Measurements from ENCODE around the gene RNU11. TPM values are rescaled to one million over a fixed set of nuclear protein-coding genes. Genes with fewer than 3 reads are reported as not detected.
"Not testable (repeated sequence)": the region's sequence is repeated elsewhere in the genome, so short reads cannot be mapped to it uniquely, and the experiment has no call there.

Gene RNU11
- total and polyA plus RNA-seq, 5 donors, result not detected

- Histone ChIP-seq H3K27ac (ENCODE audit: low read length) (no peak overlapping the region), H3K4me3 (ENCODE audit: low read length) (no peak overlapping the region), H3K9me3 (ENCODE audit: control insufficient read depth, low read length) (no peaks in the 10 kb centered on the region), H3K4me1 (ENCODE audit: control insufficient read depth, insufficient read depth, low read length) (no peaks in the 10 kb centered on the region), H3K27me3 (ENCODE audit: control insufficient read depth, insufficient read depth) (no peaks in the 10 kb centered on the region)
- no peak for DNase-seq
- ATAC-seq, result no peak
- intact Hi-C loops (cut with DNase I), result no loop called here
- 78% methylated on average over 7 of the region's 7 CpGs for WGBS
Observed at GRCh38 chr1:28663871-28664470, 15.6 kb downstream of the RNU11 start.

- WGBS, result 95% methylated on average over 12 of the region's 12 CpGs
- no peak overlapping the region for H3K27ac ChIP-seq (ENCODE audit: low read length)
- DNase-seq, result no peak
- intact Hi-C loops (cut with DNase I), result no loop called here
- peaks cover 3% of the 10 kb centered on the region for H3K4me1 ChIP-seq (ENCODE audit: control insufficient read depth, insufficient read depth, low read length)
- ATAC-seq, result no peak
- H3K9me3 ChIP-seq (ENCODE audit: control insufficient read depth, low read length), result no peaks in the 10 kb centered on the region
- H3K4me3 ChIP-seq (ENCODE audit: low read length), result no peak overlapping the region
- no peaks in the 10 kb centered on the region for H3K27me3 ChIP-seq (ENCODE audit: control insufficient read depth, insufficient read depth)
Observed at GRCh38 chr1:28666806-28667205, 18.4 kb downstream of the RNU11 start.

GRCh38 chr1:28668191-28668955 lies 20.0 kb downstream of the RNU11 start, which contains the start of gene GMEB1:
Gene GMEB1, plus strand, starts transcription at chr1:28668784. Its CDS starts 14,829 bp downstream, at chr1:28683613.
- Histone ChIP-seq H3K9me3 (ENCODE audit: control insufficient read depth, low read length) (no peaks in the 10 kb centered on the region), H3K27ac (ENCODE audit: low read length) (peak within 1 kb of the TSS; percentile 99), H3K27me3 (ENCODE audit: control insufficient read depth, insufficient read depth) (no peaks in the 10 kb centered on the region), H3K4me3 (ENCODE audit: low read length) (peak within 1 kb of the TSS; percentile 99), H3K4me1 (ENCODE audit: control insufficient read depth, insufficient read depth, low read length) (peaks cover 3% of the 10 kb centered on the region)
- ATAC-seq (peak; percentile 90), DNase-seq (peak; percentile 89 to 96 (median 96))
- 1% methylated on average over 57 of the region's 57 CpGs for WGBS
- intact Hi-C loops (cut with DNase I), result no loop called here

GRCh38 chr1:28668956-28669723 lies 20.7 kb downstream of the RNU11 start:
- ATAC-seq (peak; percentile 83 to 86), DNase-seq (peak; percentile 70 to 88 (median 88))
- no peaks in the 10 kb centered on the region for H3K27me3 ChIP-seq (ENCODE audit: control insufficient read depth, insufficient read depth)
- no peaks in the 10 kb centered on the region for H3K9me3 ChIP-seq (ENCODE audit: control insufficient read depth, low read length)
- intact Hi-C loops (cut with DNase I), result no loop called here
- under 1% methylated on average over 57 of the region's 63 CpGs for WGBS
- H3K4me1 ChIP-seq (ENCODE audit: control insufficient read depth, insufficient read depth, low read length), result peaks cover 3% of the 10 kb centered on the region
- peak overlapping the region; percentile 99 for H3K4me3 ChIP-seq (ENCODE audit: low read length)
- H3K27ac ChIP-seq (ENCODE audit: low read length), result peak overlapping the region; percentile 96

- H3K4me1 ChIP-seq (ENCODE audit: control insufficient read depth, insufficient read depth, low read length), result peaks cover 3% of the 10 kb centered on the region
- no peak overlapping the region for H3K27ac ChIP-seq (ENCODE audit: low read length)
- intact Hi-C loops (cut with DNase I), result no loop called here
- ATAC-seq (no peak), DNase-seq (no peak)
- H3K27me3 ChIP-seq (ENCODE audit: control insufficient read depth, insufficient read depth), result no peaks in the 10 kb centered on the region
- no peak overlapping the region for H3K4me3 ChIP-seq (ENCODE audit: low read length)
- 95% methylated on average over 20 of the region's 20 CpGs for WGBS
- no peaks in the 10 kb centered on the region for H3K9me3 ChIP-seq (ENCODE audit: control insufficient read depth, low read length)
Observed at GRCh38 chr1:28671254-28671780, 22.9 kb downstream of the RNU11 start.

- ATAC-seq; intact Hi-C loops (cut with DNase I); H3K4me1 ChIP-seq (ENCODE audit: control insufficient read depth, insufficient read depth, low read length); H3K9me3 ChIP-seq (ENCODE audit: control insufficient read depth, low read length); H3K27ac ChIP-seq (ENCODE audit: low read length); H3K27me3 ChIP-seq (ENCODE audit: control insufficient read depth, insufficient read depth); DNase-seq; H3K4me3 ChIP-seq (ENCODE audit: low read length): not testable (repeated sequence)
- WGBS, result 95% methylated on average over 15 of the region's 15 CpGs
Observed at GRCh38 chr1:28672971-28673370, 24.6 kb downstream of the RNU11 start.

- Histone ChIP-seq H3K27ac (ENCODE audit: low read length) (no peak overlapping the region), H3K9me3 (ENCODE audit: control insufficient read depth, low read length) (no peaks in the 10 kb centered on the region), H3K4me3 (ENCODE audit: low read length) (no peak overlapping the region), H3K27me3 (ENCODE audit: control insufficient read depth, insufficient read depth) (no peaks in the 10 kb centered on the region), H3K4me1 (ENCODE audit: control insufficient read depth, insufficient read depth, low read length) (no peaks in the 10 kb centered on the region)
- intact Hi-C loops (cut with DNase I), result no loop called here
- ATAC-seq, result no peak
- DNase-seq, result no peak
Observed at GRCh38 chr1:28675924-28676257, 27.5 kb downstream of the RNU11 start.

GRCh38 chr1:28680151-28680550 lies 31.8 kb downstream of the RNU11 start:
- H3K4me1 ChIP-seq (ENCODE audit: control insufficient read depth, insufficient read depth, low read length), result no peaks in the 10 kb centered on the region
- DNase-seq (no peak), ATAC-seq (no peak)
- no peak overlapping the region for H3K4me3 ChIP-seq (ENCODE audit: low read length)
- H3K27ac ChIP-seq (ENCODE audit: low read length), result no peak overlapping the region
- H3K9me3 ChIP-seq (ENCODE audit: control insufficient read depth, low read length), result no peaks in the 10 kb centered on the region
- intact Hi-C loops (cut with DNase I), result no loop called here
- 96% methylated on average over 4 of the region's 4 CpGs for WGBS
- no peaks in the 10 kb centered on the region for H3K27me3 ChIP-seq (ENCODE audit: control insufficient read depth, insufficient read depth)

GRCh38 chr1:28682840-28683239 lies 34.4 kb downstream of the RNU11 start:
- WGBS, result 89% methylated on average over 6 of the region's 6 CpGs
- intact Hi-C loops (cut with DNase I), result no loop called here
- no peaks in the 10 kb centered on the region for H3K9me3 ChIP-seq (ENCODE audit: control insufficient read depth, low read length)
- no peaks in the 10 kb centered on the region for H3K27me3 ChIP-seq (ENCODE audit: control insufficient read depth, insufficient read depth)
- no peak for ATAC-seq
- no peak overlapping the region for H3K4me3 ChIP-seq (ENCODE audit: low read length)
- DNase-seq, result no peak
- H3K4me1 ChIP-seq (ENCODE audit: control insufficient read depth, insufficient read depth, low read length), result no peaks in the 10 kb centered on the region
- no peak overlapping the region for H3K27ac ChIP-seq (ENCODE audit: low read length)

GRCh38 chr1:28684937-28685336 lies 36.5 kb downstream of the RNU11 start:
- no peak for ATAC-seq
- Histone ChIP-seq H3K27me3 (ENCODE audit: control insufficient read depth, insufficient read depth) (no peaks in the 10 kb centered on the region), H3K4me3 (ENCODE audit: low read length) (no peak overlapping the region), H3K27ac (ENCODE audit: low read length) (no peak overlapping the region), H3K9me3 (ENCODE audit: control insufficient read depth, low read length) (no peaks in the 10 kb centered on the region), H3K4me1 (ENCODE audit: control insufficient read depth, insufficient read depth, low read length) (no peaks in the 10 kb centered on the region)
- DNase-seq, result no peak
- WGBS, result 81% methylated on average over 4 of the region's 4 CpGs
- intact Hi-C loops (cut with DNase I), result no loop called here

- H3K27me3 ChIP-seq (ENCODE audit: control insufficient read depth, insufficient read depth); ATAC-seq; H3K4me1 ChIP-seq (ENCODE audit: control insufficient read depth, insufficient read depth, low read length); H3K4me3 ChIP-seq (ENCODE audit: low read length); DNase-seq; intact Hi-C loops (cut with DNase I); H3K27ac ChIP-seq (ENCODE audit: low read length); H3K9me3 ChIP-seq (ENCODE audit: control insufficient read depth, low read length): not testable (repeated sequence)
- WGBS, result 86% methylated on average over 1 of the region's 1 CpG
Observed at GRCh38 chr1:28691627-28692026, 43.2 kb downstream of the RNU11 start.
